ENCODE data around the gene SFMBT2.
"Not testable (repeated sequence)": the region's sequence is repeated elsewhere in the genome, so short reads cannot be mapped to it uniquely, and the experiment has no call there.

The SFMBT2 gene

GRCh38 chr10:7401156-7401555 lies 9.7 kb downstream of the SFMBT2 start:
- Histone ChIP-seq H3K36me3 (replicated peaks; ENCODE audit: low read depth, low read length) (peaks cover 7% of the 10 kb centered on the region), H3K4me3 (ENCODE audit: low read length) (no peak overlapping the region), H3K4me1 (ENCODE audit: low read length) (no peaks in the 10 kb centered on the region), H2AFZ (ENCODE audit: low read depth, low read length) (no peak overlapping the region), H3K27ac (ENCODE audit: low read length) (no peak overlapping the region), H3K9me3 (ENCODE audit: insufficient read depth, low read length) (no peaks in the 10 kb centered on the region), H3K27me3 (ENCODE audit: low read depth, low read length) (no peaks in the 10 kb centered on the region), H4K20me1 (ENCODE audit: insufficient read depth, low read length) (peaks cover 55% of the 10 kb centered on the region), H3K4me2 (ENCODE audit: low read length) (no peak overlapping the region), H3K79me2 (ENCODE audit: low read length) (peaks cover 96% of the 10 kb centered on the region), H3K9ac (ENCODE audit: low read length) (no peak overlapping the region)
- TF ChIP-seq CTCF (IDR thresholded peaks at IDR 0.05; ENCODE audit: low read depth, low read length): no peak
- TF ChIP-seq EZH2phosphoT487 (IDR thresholded peaks at IDR 0.05; ENCODE audit: low read depth): no peak

- Histone ChIP-seq H3K4me1 (ENCODE audit: low read length) (no peaks in the 10 kb centered on the region), H3K79me2 (ENCODE audit: low read length) (peaks cover 96% of the 10 kb centered on the region), H3K9me3 (ENCODE audit: insufficient read depth, low read length) (no peaks in the 10 kb centered on the region), H3K27ac (ENCODE audit: low read length) (no peak overlapping the region), H4K20me1 (ENCODE audit: insufficient read depth, low read length) (peaks cover 48% of the 10 kb centered on the region), H3K27me3 (ENCODE audit: low read depth, low read length) (no peaks in the 10 kb centered on the region), H3K36me3 (replicated peaks; ENCODE audit: low read depth, low read length) (peaks cover 10% of the 10 kb centered on the region), H2AFZ (ENCODE audit: low read depth, low read length) (no peak overlapping the region), H3K4me2 (ENCODE audit: low read length) (no peak overlapping the region), H3K4me3 (ENCODE audit: low read length) (no peak overlapping the region), H3K9ac (ENCODE audit: low read length) (no peak overlapping the region)
- no peak for TF ChIP-seq CTCF (IDR thresholded peaks at IDR 0.05; ENCODE audit: low read depth, low read length)
- TF ChIP-seq EZH2phosphoT487 (IDR thresholded peaks at IDR 0.05; ENCODE audit: low read depth): no peak
Observed at GRCh38 chr10:7400068-7400715, 10.6 kb downstream of the SFMBT2 start.

GRCh38 chr10:7399533-7399932 lies 11.3 kb downstream of the SFMBT2 start:
- Histone ChIP-seq H3K27ac (ENCODE audit: low read length) (no peak overlapping the region), H3K4me1 (ENCODE audit: low read length) (peaks cover 4% of the 10 kb centered on the region), H3K79me2 (ENCODE audit: low read length) (peaks cover 96% of the 10 kb centered on the region), H3K9me3 (ENCODE audit: insufficient read depth, low read length) (no peaks in the 10 kb centered on the region), H3K9ac (ENCODE audit: low read length) (no peak overlapping the region), H3K4me3 (ENCODE audit: low read length) (no peak overlapping the region), H3K4me2 (ENCODE audit: low read length) (no peak overlapping the region), H2AFZ (ENCODE audit: low read depth, low read length) (no peak overlapping the region), H3K27me3 (ENCODE audit: low read depth, low read length) (no peaks in the 10 kb centered on the region), H3K36me3 (replicated peaks; ENCODE audit: low read depth, low read length) (peaks cover 3% of the 10 kb centered on the region), H4K20me1 (ENCODE audit: insufficient read depth, low read length) (peaks cover 44% of the 10 kb centered on the region)
- no peak for TF ChIP-seq EZH2phosphoT487 (IDR thresholded peaks at IDR 0.05; ENCODE audit: low read depth)
- TF ChIP-seq CTCF (IDR thresholded peaks at IDR 0.05; ENCODE audit: low read depth, low read length): no peak

GRCh38 chr10:7397049-7398035 lies 13.5 kb downstream of the SFMBT2 start:
- TF ChIP-seq CTCF (IDR thresholded peaks at IDR 0.05; ENCODE audit: low read depth, low read length) (no peak), EZH2phosphoT487 (IDR thresholded peaks at IDR 0.05; ENCODE audit: low read depth) (no peak)
- Histone ChIP-seq H4K20me1 (ENCODE audit: insufficient read depth, low read length) (peaks cover 36% of the 10 kb centered on the region), H2AFZ (ENCODE audit: low read depth, low read length) (no peak overlapping the region), H3K27me3 (ENCODE audit: low read depth, low read length) (no peaks in the 10 kb centered on the region), H3K27ac (ENCODE audit: low read length) (no peak overlapping the region), H3K9me3 (ENCODE audit: insufficient read depth, low read length) (no peaks in the 10 kb centered on the region), H3K4me3 (ENCODE audit: low read length) (no peak overlapping the region), H3K79me2 (ENCODE audit: low read length) (peaks cover 91% of the 10 kb centered on the region), H3K4me1 (ENCODE audit: low read length) (peaks cover 21% of the 10 kb centered on the region), H3K4me2 (ENCODE audit: low read length) (no peak overlapping the region), H3K36me3 (replicated peaks; ENCODE audit: low read depth, low read length) (peaks cover 5% of the 10 kb centered on the region), H3K9ac (ENCODE audit: low read length) (no peak overlapping the region)

GRCh38 chr10:7392301-7392700 lies 18.5 kb downstream of the SFMBT2 start:
- Histone ChIP-seq H3K4me3 (ENCODE audit: low read length) (peak overlapping the region; percentile 10; the same call in 1 of the 2 replicates), H4K20me1 (ENCODE audit: insufficient read depth, low read length) (peaks cover 12% of the 10 kb centered on the region), H3K4me2 (ENCODE audit: low read length) (peak overlapping the region; percentile 49), H3K4me1 (ENCODE audit: low read length) (peaks cover 59% of the 10 kb centered on the region), H3K79me2 (ENCODE audit: low read length) (peaks cover 92% of the 10 kb centered on the region), H3K27ac (ENCODE audit: low read length) (peak overlapping the region; percentile 60)
- not testable (repeated sequence) for H3K27me3 ChIP-seq (ENCODE audit: low read depth, low read length); H2AFZ ChIP-seq (ENCODE audit: low read depth, low read length); H3K9me3 ChIP-seq (ENCODE audit: insufficient read depth, low read length); H3K9ac ChIP-seq (ENCODE audit: low read length); H3K36me3 ChIP-seq (replicated peaks; ENCODE audit: low read depth, low read length)
